GM23338 (cell line): ENCODE results near the gene PDSS2. TPM values are rescaled to one million over a fixed set of nuclear protein-coding genes. Genes with fewer than 3 reads are reported as not detected.

Source experiments
- ATAC-seq: fragments of 200-7000 bp; cut with Tn5 transposase; 3 replicates; pipeline ENCODE4 v1.9.1; 2020
- DNase-seq: peaks from one replicate; pipeline ENCODE4 v3.0.0-alpha.2; 2015; ENCODE audit warnings: low spot score
- H2AFZ ChIP-seq: fragments of 200-600 bp; sonication (generic); 2 replicates; pipeline ENCODE4 v1.8.0; 2016; ENCODE audit warnings: antibody characterized with exemption, mild to moderate bottlenecking, moderate library complexity
- H3F3A ChIP-seq: fragments of 200-600 bp; sonication (generic); replicated peaks from 2 replicates; pipeline ENCODE4 v1.8.0; 2017; ENCODE audit warnings: antibody characterized with exemption, mixed run types, low read depth
- H3K27ac ChIP-seq: fragments of 200-600 bp; sonication (generic); 2 replicates; pipeline ENCODE4 v1.6.1; 2016; ENCODE audit warnings: low read depth
- H3K27me3 ChIP-seq: fragments of 200-600 bp; sonication (generic); 2 replicates; pipeline ENCODE4 v1.8.0; 2016; ENCODE audit warnings: mild to moderate bottlenecking, mixed run types, moderate library complexity; ENCODE audit not compliant: insufficient read depth
- H3K36me3 ChIP-seq: fragments of 200-600 bp; sonication (generic); 2 replicates; pipeline ENCODE4 v1.8.0; 2016; ENCODE audit warnings: mild to moderate bottlenecking; ENCODE audit not compliant: insufficient read depth
- H3K4me1 ChIP-seq: fragments of 200-600 bp; sonication (generic); 2 replicates; pipeline ENCODE4 v1.8.0; 2016; ENCODE audit warnings: mild to moderate bottlenecking, moderate library complexity; ENCODE audit not compliant: insufficient read depth
- H3K4me2 ChIP-seq: fragments of 200-600 bp; sonication (generic); 2 replicates; pipeline ENCODE4 v1.7.1; 2017; ENCODE audit warnings: mixed run types
- H3K4me3 ChIP-seq: fragments of 200-600 bp; sonication (generic); 2 replicates; pipeline ENCODE4 v1.6.1; 2016; ENCODE audit warnings: mixed run types
- H3K79me2 ChIP-seq: fragments of 200-600 bp; sonication (generic); replicated peaks from 2 replicates; pipeline ENCODE4 v1.8.0; 2017; ENCODE audit warnings: mild to moderate bottlenecking; ENCODE audit not compliant: insufficient read depth
- H3K9me2 ChIP-seq: fragments of 200-600 bp; sonication (generic); 2 replicates; pipeline ENCODE4 v1.8.0; 2017; ENCODE audit not compliant: insufficient read depth
- H4K20me1 ChIP-seq: fragments of 200-600 bp; sonication (generic); replicated peaks from 2 replicates; pipeline ENCODE4 v1.8.0; 2017; ENCODE audit warnings: mild to moderate bottlenecking; ENCODE audit not compliant: insufficient read depth
- H3K27ac Mint-ChIP-seq: 2 replicates; pipeline ENCODE4 v1.8.0; 2020; ENCODE audit warnings: inconsistent platforms, mild to moderate bottlenecking, moderate library complexity, mixed read lengths
- H3K27me3 Mint-ChIP-seq: 3 replicates; pipeline ENCODE4 v1.8.0; 2022; ENCODE audit warnings: low read depth, mild to moderate bottlenecking, moderate library complexity, mixed read lengths, inconsistent platforms; ENCODE audit not compliant: insufficient read depth, poor library complexity
- H3K36me3 Mint-ChIP-seq: 3 replicates; pipeline ENCODE4 v1.8.0; 2021; ENCODE audit warnings: low read depth, mild to moderate bottlenecking, inconsistent platforms, moderate library complexity, mixed read lengths
- H3K4me1 Mint-ChIP-seq: 3 replicates; pipeline ENCODE4 v1.8.0; 2020; ENCODE audit warnings: mild to moderate bottlenecking, inconsistent platforms, mixed read lengths
- H3K4me3 Mint-ChIP-seq: 3 replicates; pipeline ENCODE4 v1.8.0; 2021; ENCODE audit warnings: moderate library complexity, mild to moderate bottlenecking, inconsistent platforms, mixed read lengths
- H3K9me3 Mint-ChIP-seq: 3 replicates; pipeline ENCODE4 v1.8.0; 2020; ENCODE audit warnings: moderate library complexity, mild to moderate bottlenecking, inconsistent platforms, mixed read lengths
- EZH2phosphoT487 ChIP-seq: fragments of 200-600 bp; sonication (generic); IDR thresholded peaks from one replicate; pipeline ENCODE4 v1.8.1; 2018; ENCODE audit warnings: antibody characterized with exemption; ENCODE audit not compliant: unreplicated experiment
- STAT1 ChIP-seq: IDR thresholded peaks from one replicate; pipeline ENCODE4 v1.6.1; 2016; ENCODE audit warnings: antibody characterized with exemption; ENCODE audit not compliant: unreplicated experiment
- ZNF114 ChIP-seq: fragments of 250-450 bp; sonication (Bioruptor Pico); IDR thresholded peaks from 2 replicates; pipeline ENCODE4 v1.5.0; 2020; ENCODE audit warnings: mild to moderate bottlenecking, moderate library complexity
- ZNF331 ChIP-seq: fragments of 250-450 bp; sonication (Bioruptor Pico); IDR thresholded peaks from 2 replicates; pipeline ENCODE4 v1.5.0; 2020; ENCODE audit warnings: low read depth, mild to moderate bottlenecking, moderate library complexity
- polyA plus RNA-seq: library from polyadenylated mRNA; unstranded; fragments of >200 nt; fragmentation: Nextera tagmentation; extraction: Ambion mirVana; gene quantifications from 2 replicates; pipeline ENCODE4 v1.2.1, GENCODE V29; 2016
- total RNA-seq: library from RNA; depleted of rRNA; stranded (reverse); fragments of >200 nt; shearing (Covaris generic); gene quantifications from 2 replicates; pipeline ENCODE4 v1.2.3, GENCODE V29; 2014
- TF ChIP-seq, protein P1 (sequence below): fragments of 250-450 bp; sonication (Bioruptor Pico); IDR thresholded peaks from 2 replicates; pipeline ENCODE4 v1.5.0; 2020; ENCODE audit warnings: mild to moderate bottlenecking, moderate library complexity

The PDSS2 gene
- total and polyA plus RNA-seq, 2 experiments from 2014 or later = 7.3 to 16.7 TPM

DNA sequence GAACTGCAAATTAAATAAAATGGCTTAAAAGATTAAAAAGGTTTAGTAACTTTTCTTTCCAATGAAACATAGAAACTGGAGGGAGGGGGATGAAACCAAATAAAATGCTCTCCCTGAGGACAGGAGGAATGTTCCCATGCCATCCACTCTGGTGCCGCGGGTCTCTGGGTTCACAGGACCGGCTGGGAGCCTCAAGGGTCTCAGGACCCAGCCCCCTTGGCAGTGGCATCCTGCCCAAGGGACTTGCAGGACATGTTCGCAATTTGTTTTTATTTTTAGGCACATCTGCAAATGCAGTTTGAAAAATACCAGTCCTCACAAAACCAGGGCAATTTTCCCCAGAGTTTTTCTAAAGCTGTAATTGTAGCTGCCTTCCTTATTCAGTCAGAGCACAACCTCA, 351.6 kb downstream of the PDSS2 start:
- H4K20me1 ChIP-seq = no peaks in the 10 kb centered on the region
- Mint-ChIP-seq H3K27ac (peak overlapping the region; percentile 82; the same call in 1 of the 2 replicates), H3K27me3 (peaks cover 10% of the 10 kb centered on the region), H3K36me3 (peaks cover 44% of the 10 kb centered on the region; the same call in 2 of the 3 replicates), H3K4me3 (no peak overlapping the region), H3K9me3 (no peaks in the 10 kb centered on the region), H3K4me1 (peaks cover 46% of the 10 kb centered on the region)
- no peak overlapping the region for H2AFZ ChIP-seq
- no peaks in the 10 kb centered on the region; the same call in 1 of the 2 replicates for H3K36me3 ChIP-seq
- H3K4me3 ChIP-seq = no peak overlapping the region
- H3K79me2 ChIP-seq = peaks cover 88% of the 10 kb centered on the region
- peaks cover 18% of the 10 kb centered on the region; the same call in 1 of the 2 replicates for H3F3A ChIP-seq
- H3K4me1 ChIP-seq = peaks cover 36% of the 10 kb centered on the region
- H3K9me2 ChIP-seq = 0 out of 2 replicates have a peak, but pooled peaks cover 4% of the 10 kb centered on the region
- TF ChIP-seq, protein P1, sequence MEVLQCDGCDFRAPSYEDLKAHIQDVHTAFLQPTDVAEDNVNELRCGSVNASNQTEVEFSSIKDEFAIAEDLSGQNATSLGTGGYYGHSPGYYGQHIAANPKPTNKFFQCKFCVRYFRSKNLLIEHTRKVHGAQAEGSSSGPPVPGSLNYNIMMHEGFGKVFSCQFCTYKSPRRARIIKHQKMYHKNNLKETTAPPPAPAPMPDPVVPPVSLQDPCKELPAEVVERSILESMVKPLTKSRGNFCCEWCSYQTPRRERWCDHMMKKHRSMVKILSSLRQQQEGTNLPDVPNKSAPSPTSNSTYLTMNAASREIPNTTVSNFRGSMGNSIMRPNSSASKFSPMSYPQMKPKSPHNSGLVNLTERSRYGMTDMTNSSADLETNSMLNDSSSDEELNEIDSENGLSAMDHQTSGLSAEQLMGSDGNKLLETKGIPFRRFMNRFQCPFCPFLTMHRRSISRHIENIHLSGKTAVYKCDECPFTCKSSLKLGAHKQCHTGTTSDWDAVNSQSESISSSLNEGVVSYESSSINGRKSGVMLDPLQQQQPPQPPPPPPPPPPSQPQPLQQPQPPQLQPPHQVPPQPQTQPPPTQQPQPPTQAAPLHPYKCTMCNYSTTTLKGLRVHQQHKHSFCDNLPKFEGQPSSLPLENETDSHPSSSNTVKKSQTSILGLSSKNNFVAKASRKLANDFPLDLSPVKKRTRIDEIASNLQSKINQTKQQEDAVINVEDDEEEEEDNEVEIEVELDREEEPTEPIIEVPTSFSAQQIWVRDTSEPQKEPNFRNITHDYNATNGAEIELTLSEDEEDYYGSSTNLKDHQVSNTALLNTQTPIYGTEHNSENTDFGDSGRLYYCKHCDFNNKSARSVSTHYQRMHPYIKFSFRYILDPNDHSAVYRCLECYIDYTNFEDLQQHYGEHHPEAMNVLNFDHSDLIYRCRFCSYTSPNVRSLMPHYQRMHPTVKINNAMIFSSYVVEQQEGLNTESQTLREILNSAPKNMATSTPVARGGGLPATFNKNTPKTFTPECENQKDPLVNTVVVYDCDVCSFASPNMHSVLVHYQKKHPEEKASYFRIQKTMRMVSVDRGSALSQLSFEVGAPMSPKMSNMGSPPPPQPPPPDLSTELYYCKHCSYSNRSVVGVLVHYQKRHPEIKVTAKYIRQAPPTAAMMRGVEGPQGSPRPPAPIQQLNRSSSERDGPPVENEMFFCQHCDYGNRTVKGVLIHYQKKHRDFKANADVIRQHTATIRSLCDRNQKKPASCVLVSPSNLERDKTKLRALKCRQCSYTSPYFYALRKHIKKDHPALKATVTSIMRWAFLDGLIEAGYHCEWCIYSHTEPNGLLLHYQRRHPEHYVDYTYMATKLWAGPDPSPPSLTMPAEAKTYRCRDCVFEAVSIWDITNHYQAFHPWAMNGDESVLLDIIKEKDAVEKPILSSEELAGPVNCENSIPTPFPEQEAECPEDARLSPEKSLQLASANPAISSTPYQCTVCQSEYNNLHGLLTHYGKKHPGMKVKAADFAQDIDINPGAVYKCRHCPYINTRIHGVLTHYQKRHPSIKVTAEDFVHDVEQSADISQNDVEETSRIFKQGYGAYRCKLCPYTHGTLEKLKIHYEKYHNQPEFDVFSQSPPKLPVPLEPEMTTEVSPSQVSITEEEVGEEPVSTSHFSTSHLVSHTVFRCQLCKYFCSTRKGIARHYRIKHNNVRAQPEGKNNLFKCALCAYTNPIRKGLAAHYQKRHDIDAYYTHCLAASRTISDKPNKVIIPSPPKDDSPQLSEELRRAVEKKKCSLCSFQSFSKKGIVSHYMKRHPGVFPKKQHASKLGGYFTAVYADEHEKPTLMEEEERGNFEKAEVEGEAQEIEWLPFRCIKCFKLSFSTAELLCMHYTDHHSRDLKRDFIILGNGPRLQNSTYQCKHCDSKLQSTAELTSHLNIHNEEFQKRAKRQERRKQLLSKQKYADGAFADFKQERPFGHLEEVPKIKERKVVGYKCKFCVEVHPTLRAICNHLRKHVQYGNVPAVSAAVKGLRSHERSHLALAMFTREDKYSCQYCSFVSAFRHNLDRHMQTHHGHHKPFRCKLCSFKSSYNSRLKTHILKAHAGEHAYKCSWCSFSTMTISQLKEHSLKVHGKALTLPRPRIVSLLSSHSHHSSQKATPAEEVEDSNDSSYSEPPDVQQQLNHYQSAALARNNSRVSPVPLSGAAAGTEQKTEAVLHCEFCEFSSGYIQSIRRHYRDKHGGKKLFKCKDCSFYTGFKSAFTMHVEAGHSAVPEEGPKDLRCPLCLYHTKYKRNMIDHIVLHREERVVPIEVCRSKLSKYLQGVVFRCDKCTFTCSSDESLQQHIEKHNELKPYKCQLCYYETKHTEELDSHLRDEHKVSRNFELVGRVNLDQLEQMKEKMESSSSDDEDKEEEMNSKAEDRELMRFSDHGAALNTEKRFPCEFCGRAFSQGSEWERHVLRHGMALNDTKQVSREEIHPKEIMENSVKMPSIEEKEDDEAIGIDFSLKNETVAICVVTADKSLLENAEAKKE (CRISPR knock-in tag) = no peak
- TF ChIP-seq STAT1 = no peak
- no peak for ATAC-seq
- no peak for DNase-seq
- H3K27ac ChIP-seq = peak overlapping the region; percentile 95; the same call in 1 of the 2 replicates
- no peaks in the 10 kb centered on the region for H3K27me3 ChIP-seq
- no peak overlapping the region for H3K4me2 ChIP-seq

DNA sequence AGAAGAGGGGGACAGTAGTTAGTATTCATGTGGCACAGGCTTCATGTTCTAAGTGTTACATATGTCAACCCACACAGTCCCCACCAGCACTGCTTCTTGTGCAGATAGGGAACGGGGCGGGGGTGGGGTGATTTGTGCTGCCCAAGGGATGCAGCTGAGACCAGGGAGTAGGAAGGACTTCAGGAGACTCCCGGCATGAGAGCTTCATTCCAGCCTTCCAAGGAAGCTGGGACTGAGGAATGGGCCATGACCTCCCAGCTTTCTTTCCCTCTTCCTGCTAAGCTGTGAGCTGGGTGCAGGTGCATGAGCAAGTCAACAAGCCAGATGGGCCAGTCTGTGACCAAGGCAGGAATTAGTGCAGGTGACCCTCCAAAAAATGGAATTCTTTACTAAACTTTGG, 353.2 kb downstream of the PDSS2 start:
- Mint-ChIP-seq H3K4me3 (0 out of 3 replicates have a peak overlapping the region, but pooled peaks have one; percentile 25), H3K4me1 (peaks cover 53% of the 10 kb centered on the region), H3K36me3 (peaks cover 28% of the 10 kb centered on the region; the same call in 2 of the 3 replicates)

More for the DNA sequence above, 353.2 kb downstream of the PDSS2 start:
- peak; percentile 55 for ATAC-seq
- Histone ChIP-seq H3K27ac (peak overlapping the region; percentile 95), H4K20me1 (no peaks in the 10 kb centered on the region), H3K27me3 (no peaks in the 10 kb centered on the region), H3K79me2 (peaks cover 88% of the 10 kb centered on the region), H3K36me3 (no peaks in the 10 kb centered on the region; the same call in 1 of the 2 replicates), H3K4me3 (no peak overlapping the region), H2AFZ (no peak overlapping the region), H3K4me2 (peak overlapping the region; percentile 35), H3K4me1 (peaks cover 52% of the 10 kb centered on the region), H3K9me2 (0 out of 2 replicates have a peak, but pooled peaks cover 4% of the 10 kb centered on the region), H3F3A (peaks cover 18% of the 10 kb centered on the region; the same call in 1 of the 2 replicates)
- DNase-seq = peak; percentile 74
- Mint-ChIP-seq H3K27ac (peak overlapping the region; percentile 93), H3K9me3 (no peaks in the 10 kb centered on the region), H3K27me3 (peaks cover 10% of the 10 kb centered on the region)
- TF ChIP-seq ZNF114 (CRISPR knock-in tag) = no peak
- TF ChIP-seq, protein P1 (CRISPR knock-in tag) = peak; percentile 50; the same call in 1 of the 2 replicates
- TF ChIP-seq EZH2phosphoT487 = no peak
- no peak for TF ChIP-seq ZNF331 (CRISPR knock-in tag)
